Amniotic stem cell (primary cell): ENCODE measurements around the gene SCNM1.

Experiments
- DNase-seq: peaks from one replicate; lab custom pipeline; 2025; lab: John Stamatoyannopoulos, UW

SCNM1 gene

GRCh38 chr1:151165738-151166504, at the start of gene SCNM1, which contains the start of gene LYSMD1:
SCNM1 (plus strand) TSS chr1:151166144; CDS start chr1:151166153, 9 bp downstream.
LYSMD1 (minus strand) TSS chr1:151165902; CDS start chr1:151165258, 644 bp downstream.
- peak; percentile 96 for DNase-seq

GRCh38 chr1:151124763-151125403, 41.1 kb upstream of the SCNM1 start:
- no peak for DNase-seq

- no peak for DNase-seq
Observed at GRCh38 chr1:151128800-151129199, 37.1 kb upstream of the SCNM1 start.

GRCh38 chr1:151130987-151131586, 34.9 kb upstream of the SCNM1 start:
- DNase-seq, result no peak

GRCh38 chr1:151131701-151132334, 34.1 kb upstream of the SCNM1 start:
- no peak for DNase-seq

GRCh38 chr1:151132335-151133017, 33.5 kb upstream of the SCNM1 start:
- no peak for DNase-seq

- no peak for DNase-seq
Observed at GRCh38 chr1:151133018-151133806, 32.7 kb upstream of the SCNM1 start.

GRCh38 chr1:151134396-151134795, 31.5 kb upstream of the SCNM1 start:
- no peak for DNase-seq

- DNase-seq, result no peak
Observed at GRCh38 chr1:151134991-151135390, 31.0 kb upstream of the SCNM1 start.

GRCh38 chr1:151135433-151136385, 30.2 kb upstream of the SCNM1 start:
- DNase-seq, result no peak

GRCh38 chr1:151137789-151138188, 28.2 kb upstream of the SCNM1 start:
- DNase-seq, result no peak

GRCh38 chr1:151142411-151143056, 23.4 kb upstream of the SCNM1 start:
- no peak for DNase-seq

- DNase-seq, result no peak
Observed at GRCh38 chr1:151143057-151143435, 22.9 kb upstream of the SCNM1 start.

- DNase-seq, result no peak
Observed at GRCh38 chr1:151143986-151144385, 22.0 kb upstream of the SCNM1 start.

- DNase-seq, result no peak
Observed at GRCh38 chr1:151144474-151145303, 21.3 kb upstream of the SCNM1 start.

GRCh38 chr1:151145304-151146071, 20.5 kb upstream of the SCNM1 start:
- DNase-seq, result no peak

GRCh38 chr1:151146072-151146411, 19.9 kb upstream of the SCNM1 start:
- no peak for DNase-seq
